DND-41 (cell line): ENCODE data around the gene REEP5.

Experiments
- CTCF ChIP-seq: IDR thresholded peaks from 2 replicates; pipeline ENCODE4 v1.5.1; 2012; ENCODE audit warnings: borderline replicate concordance, low read length, moderate library complexity, mild to moderate bottlenecking; ENCODE audit not compliant: poor library complexity, severe bottlenecking; ENCODE audit errors: extremely low read depth
- EZH2 ChIP-seq: IDR thresholded peaks from 3 replicates; pipeline ENCODE4 v1.6.1; 2012; ENCODE audit warnings: borderline replicate concordance, low read depth, mild to moderate bottlenecking, moderate library complexity, low read length, inconsistent platforms; ENCODE audit not compliant: severe bottlenecking

DNA sequence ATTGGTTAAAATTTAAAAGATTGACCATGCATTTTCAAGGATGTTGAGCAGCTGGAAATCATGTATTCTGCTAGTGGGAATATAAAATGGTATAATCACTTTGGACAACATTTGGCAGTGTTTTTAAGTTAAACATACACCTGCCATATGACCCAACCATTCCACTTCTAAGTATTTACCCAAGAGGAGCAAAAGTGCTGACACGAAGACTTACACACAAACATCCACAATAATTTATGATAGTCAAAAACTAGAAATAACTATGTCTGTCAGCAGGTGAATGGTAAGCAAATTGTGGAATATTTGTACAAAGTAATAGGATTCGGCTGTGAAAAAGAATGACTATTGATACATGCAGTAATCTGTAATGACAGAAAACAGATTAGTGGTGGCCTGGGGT, 91.6 kb downstream of the REEP5 start:
- no peak for TF ChIP-seq CTCF
- no peak for TF ChIP-seq EZH2
